ENCODE data around the gene OR52E8.

The OR52E8 gene

DNA sequence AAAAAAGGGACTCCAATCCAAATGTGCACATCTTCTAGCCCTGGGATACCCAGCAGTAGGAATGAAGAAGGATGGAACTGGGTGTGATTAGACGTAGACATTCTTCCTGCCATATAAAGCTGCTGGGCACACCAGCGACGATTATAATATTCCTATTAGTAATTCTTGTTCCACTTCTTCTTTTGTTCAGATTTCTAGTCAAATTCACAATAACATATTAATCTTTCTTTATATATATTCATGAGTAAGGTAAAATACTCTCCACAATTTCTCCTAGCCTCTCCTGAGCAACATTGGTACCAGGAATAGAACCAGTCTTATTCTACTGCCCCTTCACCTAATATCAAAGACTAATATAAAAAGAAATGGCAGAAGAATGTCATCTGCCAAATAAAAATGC, at the start of gene OR52E8:
Gene OR52E8, minus strand, starts transcription at position 101 of the 400 bp plus-strand sequence. Its CDS starts 0 bp downstream, at position 101.
- no peak for DNase-seq

DNA sequence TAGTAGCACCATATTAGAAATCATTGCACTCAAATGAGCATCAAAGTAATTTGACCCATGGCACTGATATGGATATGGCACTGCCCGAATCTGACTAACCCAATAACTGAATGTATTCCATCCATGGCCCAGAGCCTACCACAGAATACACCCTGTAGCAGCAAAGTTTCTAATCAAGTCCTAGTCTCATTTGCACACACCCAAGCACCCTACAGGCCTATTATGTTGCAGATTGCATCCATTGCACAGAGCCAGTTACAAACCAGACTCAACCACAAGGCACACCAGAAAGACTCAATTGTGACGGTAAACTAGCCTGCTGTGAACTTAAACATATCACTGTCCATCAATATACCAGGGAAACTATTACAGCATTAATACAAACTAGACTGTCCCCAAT, 42.0 kb upstream of the OR52E8 start:
- DNase-seq = no peak

GRCh38 chr11:5892908-5893307, 35.4 kb upstream of the OR52E8 start, which contains the start of gene OR52E5:
OR52E5 (plus strand) TSS chr11:5893208; CDS start chr11:5900777, 7,569 bp downstream.
- no peak for DNase-seq

DNA sequence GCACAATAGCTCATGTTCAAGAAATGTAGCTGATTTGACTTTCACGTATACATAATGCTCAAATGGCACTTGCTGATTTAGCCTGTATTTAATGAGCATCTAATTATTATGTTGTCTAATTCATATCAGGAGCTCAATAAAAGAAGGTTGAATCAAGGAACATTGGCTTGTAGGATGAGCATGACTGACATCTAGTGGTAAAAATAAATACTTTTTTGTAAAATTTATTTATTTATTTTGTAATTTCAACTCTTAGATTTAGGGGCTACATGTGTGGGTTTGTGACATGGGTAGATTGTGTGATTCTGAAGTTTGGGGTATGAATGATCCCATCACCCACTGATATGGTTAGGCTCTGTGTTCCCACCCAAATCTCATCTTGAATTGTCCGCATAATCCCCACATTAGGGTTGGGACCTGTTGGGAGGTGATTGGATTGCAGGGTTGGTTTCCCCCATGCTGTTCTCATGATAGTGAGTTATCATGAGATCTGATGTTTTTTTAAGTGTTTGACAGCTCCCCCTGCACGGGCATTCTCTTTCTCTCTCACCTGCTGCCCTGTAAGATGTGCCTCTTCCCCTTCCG, 33.8 kb upstream of the OR52E8 start:
- DNase-seq = no peak

- no peak for DNase-seq
Observed at GRCh38 chr11:5887661-5888060, 30.2 kb upstream of the OR52E8 start.

DNA sequence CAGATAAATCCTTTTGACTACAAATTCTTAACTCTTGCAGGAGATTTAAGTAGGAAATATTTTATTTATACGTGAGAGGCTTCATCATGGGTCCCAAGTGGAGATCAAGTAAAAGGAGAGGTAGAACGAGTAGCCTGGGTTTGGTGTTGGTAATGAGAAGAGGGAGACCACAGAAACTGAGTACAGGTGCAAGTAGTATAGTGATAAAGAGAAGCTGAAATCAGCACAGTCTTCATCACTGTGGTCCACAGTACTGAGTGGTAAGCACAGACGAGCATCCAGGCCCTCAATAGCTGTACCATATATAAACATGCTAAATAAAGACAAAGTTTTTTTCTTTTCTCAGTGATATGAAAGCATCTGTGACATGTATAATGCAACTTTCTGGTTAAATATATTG, 29.7 kb upstream of the OR52E8 start:
- no peak for DNase-seq

DNA sequence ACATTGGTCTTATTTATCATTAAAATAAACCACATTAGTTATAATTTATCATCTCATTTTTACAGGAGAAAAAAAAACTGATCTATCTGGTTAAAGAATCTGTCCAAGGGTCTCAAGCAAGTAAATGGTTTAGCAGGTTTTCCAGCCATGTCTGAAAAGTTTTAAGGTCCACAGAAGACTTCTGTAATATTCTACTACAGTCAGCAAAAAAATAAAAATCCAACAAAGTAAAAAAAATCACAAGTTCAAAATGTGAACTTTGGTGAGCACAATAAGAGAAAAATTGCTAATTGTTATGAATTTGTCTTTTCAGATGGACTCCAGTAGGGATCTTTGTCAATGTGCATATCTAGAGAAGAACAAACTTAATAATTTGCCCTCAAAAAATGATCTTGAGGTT, 24.3 kb upstream of the OR52E8 start:
- no peak for DNase-seq

DNA sequence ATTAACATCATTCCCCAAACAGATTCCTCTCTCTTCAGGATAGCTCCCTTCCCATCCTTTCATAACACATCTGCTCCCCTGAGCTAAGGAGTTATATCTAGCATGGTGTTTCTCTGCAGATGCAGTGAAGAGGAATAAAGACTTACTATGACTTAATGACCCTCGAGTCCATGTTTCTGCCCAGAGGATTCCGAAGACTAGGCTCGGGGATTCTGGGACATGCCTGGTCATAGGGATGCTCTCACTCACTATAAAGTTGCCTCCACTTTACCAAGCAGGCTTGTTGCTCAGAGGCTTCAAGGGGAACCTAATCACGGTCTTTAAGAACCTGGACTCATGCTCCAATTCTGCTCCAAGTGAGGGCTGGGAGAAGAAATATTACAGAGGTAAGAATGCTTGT, 22.8 kb upstream of the OR52E8 start, which contains the start of gene OR52E4:
Gene OR52E4, plus strand, starts transcription at position 301 of the 400 bp plus-strand sequence. CDS start 3,664 bp downstream, outside the sequence.
- no peak for DNase-seq

- DNase-seq = no peak
Observed at GRCh38 chr11:5878564-5878963, 21.1 kb upstream of the OR52E8 start.

DNA sequence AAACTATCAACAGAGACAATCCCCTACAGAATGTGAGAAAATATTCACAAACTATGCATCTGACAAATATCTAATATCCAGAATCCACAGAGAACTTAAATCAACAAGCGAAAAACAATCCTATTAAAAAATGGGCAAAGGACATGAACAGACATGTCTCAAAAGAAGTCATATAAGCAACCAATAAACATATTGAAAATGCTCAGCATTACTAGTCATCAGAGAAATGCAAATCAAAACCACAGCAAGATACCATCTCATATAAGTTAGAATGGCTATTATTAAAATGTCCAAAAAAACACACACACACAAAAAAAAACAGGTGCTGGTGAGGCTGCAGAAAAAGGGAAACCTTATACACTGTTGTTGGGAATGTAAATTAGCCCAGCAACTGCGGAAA, 8.3 kb upstream of the OR52E8 start:
- DNase-seq = no peak

DNA sequence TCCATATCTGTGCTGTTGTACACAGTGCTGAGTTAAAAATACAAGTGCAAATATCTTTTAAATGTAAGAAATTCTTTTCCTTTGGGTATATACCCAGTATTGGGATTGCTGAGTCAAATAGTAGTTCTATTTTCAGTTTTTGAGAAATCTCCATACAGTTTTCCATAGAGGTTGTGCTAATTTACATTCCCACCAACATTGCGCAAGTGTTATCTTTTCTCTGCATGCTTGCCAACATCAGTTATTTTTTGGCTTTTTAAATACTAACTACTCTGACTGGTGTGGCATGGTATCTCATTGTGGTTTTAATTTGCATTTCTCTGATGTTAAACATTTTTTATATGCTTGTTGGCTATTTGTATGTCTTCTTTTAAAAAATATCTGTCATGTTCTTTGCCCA, 6.5 kb downstream of the OR52E8 start:
- no peak for DNase-seq

DNA sequence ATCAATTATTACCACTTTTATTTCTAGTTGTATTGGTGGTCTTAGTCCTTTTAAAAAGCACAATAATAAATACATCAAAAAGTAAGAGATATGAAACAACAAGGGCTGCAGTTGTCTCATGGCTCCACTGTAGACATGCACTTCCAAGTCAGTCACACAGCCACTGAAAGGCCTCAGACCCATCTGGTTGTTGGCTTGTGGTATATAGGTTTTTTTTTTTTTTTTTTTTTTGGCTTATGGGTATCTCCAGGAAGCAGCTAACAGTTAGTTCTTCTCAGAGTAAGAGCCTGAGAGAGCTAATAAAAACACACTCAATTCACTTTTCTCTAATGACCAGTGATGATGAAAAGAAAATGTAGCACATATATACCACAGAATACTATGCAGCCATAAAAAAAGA, 9.8 kb downstream of the OR52E8 start:
- no peak for DNase-seq

GRCh38 chr11:5846701-5847100, 10.8 kb downstream of the OR52E8 start:
- DNase-seq = no peak

- DNase-seq = no peak
Observed at GRCh38 chr11:5841797-5842196, 15.7 kb downstream of the OR52E8 start, which contains the start of gene OR52E6. OR52E6 (minus strand) TSS chr11:5841897; CDS start chr11:5841897, 0 bp downstream.

GRCh38 chr11:5837695-5838094, 19.8 kb downstream of the OR52E8 start:
- no peak for DNase-seq

- no peak for DNase-seq
Observed at GRCh38 chr11:5833446-5833845, 24.0 kb downstream of the OR52E8 start.

GRCh38 chr11:5831196-5831829, 26.2 kb downstream of the OR52E8 start:
- DNase-seq = no peak

DNA sequence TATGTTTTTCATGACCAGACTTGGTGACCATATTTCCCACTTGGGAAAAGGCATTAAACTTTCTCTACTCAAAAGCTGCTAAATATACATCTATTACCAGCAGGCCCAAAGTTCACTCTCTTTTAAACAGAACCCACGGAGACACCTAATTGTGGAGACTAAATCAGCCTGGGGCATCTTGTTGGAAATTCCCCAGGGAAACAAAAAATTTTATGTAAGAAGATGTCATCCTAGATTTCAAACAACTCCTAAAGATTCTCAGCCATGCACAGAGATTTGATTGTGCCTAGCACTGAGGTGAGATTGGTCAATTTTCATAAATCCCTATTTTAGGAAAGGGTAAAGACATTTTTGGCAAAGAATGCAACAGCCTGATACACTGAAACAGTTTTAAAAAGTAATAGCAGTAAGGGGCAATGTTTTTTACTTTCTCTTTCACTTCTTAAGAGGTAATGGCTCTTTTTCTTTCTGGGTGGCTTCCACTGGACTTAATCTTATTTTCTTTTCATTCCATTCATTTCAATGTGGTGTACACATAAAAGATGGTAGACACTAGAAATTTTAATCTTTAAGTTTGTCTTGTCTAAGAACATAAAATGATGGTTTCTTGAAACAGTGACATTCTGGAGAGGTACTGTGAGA, 39.1 kb downstream of the OR52E8 start:
- no peak for DNase-seq

- no peak for DNase-seq
Observed at GRCh38 chr11:5815534-5815933, 42.0 kb downstream of the OR52E8 start.

GRCh38 chr11:5809905-5810795, 47.3 kb downstream of the OR52E8 start:
- DNase-seq = no peak

- no peak for DNase-seq
Observed at GRCh38 chr11:5809122-5809519, 48.4 kb downstream of the OR52E8 start.

GRCh38 chr11:5808500-5809121, 48.9 kb downstream of the OR52E8 start, which contains the start of gene OR52N2:
OR52N2 (plus strand) TSS chr11:5808924; CDS start chr11:5820336, 11,412 bp downstream.
- DNase-seq = peak; percentile 1

Measured in GOT3 (cell line).